NCI-H187 treated with DMSO at 0.1 percent for 48 hours (cell line): ENCODE measurements around the gene OPA3.
A peak's percentile ranks its signal among the peaks of the same experiment; 100 is the strongest.

ENCODE experiments used
- DNase-seq: peaks from one replicate; lab custom pipeline; 2025; lab: John Stamatoyannopoulos, UW

The OPA3 gene

DNA sequence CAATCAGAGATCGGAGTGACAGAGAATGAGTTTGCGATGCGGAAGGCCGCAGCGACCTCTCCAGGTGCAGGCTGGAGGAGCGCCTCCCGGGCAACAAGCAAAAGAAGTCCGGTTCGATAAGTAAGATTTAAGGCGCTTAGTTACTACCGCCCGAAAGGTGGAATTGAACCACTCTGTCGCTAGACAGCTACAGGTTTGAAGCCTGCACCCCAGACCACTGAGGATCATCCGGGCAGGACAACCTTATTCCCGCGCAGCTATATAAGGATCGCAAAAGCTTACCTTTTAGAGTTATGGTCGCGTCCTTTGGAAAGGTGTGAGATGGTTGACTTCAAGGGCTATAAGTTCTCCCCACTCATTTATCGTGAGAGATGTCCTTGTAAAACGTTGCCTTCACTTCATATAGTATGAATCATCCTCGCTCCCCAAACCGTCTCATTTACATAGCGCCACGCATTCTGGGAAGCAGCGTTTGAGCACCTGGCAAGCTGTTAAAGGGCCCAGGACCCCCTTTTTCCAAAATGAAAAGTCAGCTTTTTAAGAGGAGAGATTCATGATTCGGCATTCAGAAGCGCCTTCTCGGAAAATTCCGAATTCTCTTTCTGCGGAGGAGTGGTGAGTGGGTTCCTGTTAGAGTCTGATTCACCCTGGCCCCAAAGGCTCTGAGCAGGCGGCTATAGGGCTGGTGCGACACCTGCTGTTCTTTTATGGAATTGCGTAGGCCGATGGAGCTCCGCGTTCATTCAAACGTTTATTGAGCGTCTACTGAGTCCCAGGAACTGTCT lies 106.0 kb downstream of the OPA3 start:
- DNase-seq, result peak; percentile 56

DNA sequence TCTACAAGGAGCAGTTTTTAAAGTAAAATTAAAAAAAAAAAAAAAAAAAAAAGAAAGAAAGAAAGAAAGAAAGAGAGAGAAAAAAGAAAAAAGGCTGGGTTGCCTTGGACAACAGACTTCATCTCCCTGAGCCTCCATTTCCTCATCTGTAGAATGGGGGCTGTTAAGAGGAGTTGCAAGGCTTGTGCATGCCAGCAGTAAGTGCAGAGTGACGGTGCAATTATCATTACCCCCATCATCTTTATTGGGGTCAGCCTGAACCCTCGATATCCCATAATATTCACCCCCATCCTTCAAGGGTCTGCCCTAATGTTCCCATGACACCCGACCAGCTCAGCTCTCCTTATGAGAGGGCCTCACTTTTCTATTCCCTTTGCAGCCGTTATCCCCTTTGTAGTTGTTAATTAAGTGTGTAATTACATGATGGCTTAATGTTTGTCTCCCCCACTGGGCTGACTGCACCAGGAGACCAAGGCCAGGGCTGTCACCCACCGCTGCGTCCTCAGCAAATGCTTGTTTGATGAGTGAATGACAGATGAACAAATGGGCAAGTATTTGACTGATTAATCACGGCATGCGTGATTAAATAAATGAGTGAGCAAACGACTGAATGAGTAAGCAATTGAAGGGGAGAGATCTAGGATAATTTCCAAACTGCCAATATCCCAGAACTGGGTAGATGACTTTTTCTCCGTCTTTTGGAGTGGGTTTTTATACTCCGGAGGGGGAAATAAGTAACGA lies 106.7 kb downstream of the OPA3 start:
- DNase-seq, result no peak
